HG02840 (cell line): ENCODE results near the gene DCAF15.
"Not testable (repeated sequence)": the region's sequence is repeated elsewhere in the genome, so short reads cannot be mapped to it uniquely, and the experiment has no call there.

Experiments
- ATAC-seq: cut with Tn5 transposase; IDR thresholded peaks from one replicate; pipeline ENCODE4 v1.9.1; 2021; ENCODE audit warnings: mild to moderate bottlenecking, moderate library complexity, moderate number of reproducible peaks; ENCODE audit not compliant: unreplicated experiment, low FRiP score

DCAF15 gene

GRCh38 chr19:13972368-13973155 is 20.3 kb downstream of the DCAF15 start:
- no peak for ATAC-seq

- ATAC-seq, result not testable (repeated sequence)
Measured at GRCh38 chr19:13973479-13973878, 21.2 kb downstream of the DCAF15 start.

- ATAC-seq, result no peak
Measured at GRCh38 chr19:13974073-13974472, 21.8 kb downstream of the DCAF15 start.

- ATAC-seq, result no peak
Measured at GRCh38 chr19:13975870-13976269, 23.6 kb downstream of the DCAF15 start.

- no peak for ATAC-seq
Measured at GRCh38 chr19:13976446-13976845, 24.1 kb downstream of the DCAF15 start.

- no peak for ATAC-seq
Measured at GRCh38 chr19:13977803-13978202, 25.5 kb downstream of the DCAF15 start.

GRCh38 chr19:13978351-13979243 is 26.3 kb downstream of the DCAF15 start:
- ATAC-seq, result no peak

GRCh38 chr19:13979244-13979615 is 26.9 kb downstream of the DCAF15 start:
- ATAC-seq, result no peak

- no peak for ATAC-seq
Measured at GRCh38 chr19:13979686-13980085, 27.4 kb downstream of the DCAF15 start.

GRCh38 chr19:13980340-13980739 is 28.0 kb downstream of the DCAF15 start:
- no peak for ATAC-seq

- no peak for ATAC-seq
Measured at GRCh38 chr19:13981021-13981420, 28.7 kb downstream of the DCAF15 start.

GRCh38 chr19:13981467-13981866 is 29.2 kb downstream of the DCAF15 start:
- no peak for ATAC-seq

- ATAC-seq, result no peak
Measured at GRCh38 chr19:13981988-13982501, 29.7 kb downstream of the DCAF15 start.

- no peak for ATAC-seq
Measured at GRCh38 chr19:13982773-13983172, 30.5 kb downstream of the DCAF15 start.

- no peak for ATAC-seq
Measured at GRCh38 chr19:13983213-13983889, 31.0 kb downstream of the DCAF15 start.

- no peak for ATAC-seq
Measured at GRCh38 chr19:13984186-13984585, 31.9 kb downstream of the DCAF15 start.

- ATAC-seq, result no peak
Measured at GRCh38 chr19:13984875-13985741, 32.8 kb downstream of the DCAF15 start.

GRCh38 chr19:13985771-13986347 is 33.5 kb downstream of the DCAF15 start:
- ATAC-seq, result peak; percentile 30

GRCh38 chr19:13986348-13986904 is 34.1 kb downstream of the DCAF15 start:
- ATAC-seq, result peak; percentile 81
